CD4-positive, CD25-positive, alpha-beta regulatory T cell (primary cell): ENCODE measurements around the gene INO80B. TPM values are rescaled to one million over a fixed set of nuclear protein-coding genes. Genes with fewer than 3 reads are reported as not detected.
A peak's percentile ranks its signal among the peaks of the same experiment; 100 is the strongest.

Source experiments
- ATAC-seq, 2 donors: fragments of 150-1000 bp; cut with Tn5 transposase; one replicate each; pipeline ENCODE4 v1.10.0; 2021; ENCODE audit warnings: low read depth in 2 of 2, moderate number of reproducible peaks in 2 of 2, moderate library complexity in 1 of 2
- DNase-seq, 3 donors: peaks; one replicate each; pipeline versions ENCODE4 v3.0.0 to v3.0.0-alpha.2; 2012 to 2022; ENCODE audit warnings: mixed read lengths in 1 of 3
- H3K27ac ChIP-seq: one replicate; pipeline ENCODE4 v1.7.0; 2013; ENCODE audit warnings: mild to moderate bottlenecking, low read length; ENCODE audit not compliant: insufficient read depth, poor library complexity, severe bottlenecking
- H3K27me3 ChIP-seq: one replicate; pipeline ENCODE4 v1.7.0; 2013; ENCODE audit warnings: low read length; ENCODE audit not compliant: control insufficient read depth, insufficient read depth
- H3K36me3 ChIP-seq: one replicate; pipeline ENCODE4 v1.7.0; 2013; ENCODE audit warnings: mild to moderate bottlenecking, low read length, moderate library complexity; ENCODE audit not compliant: control insufficient read depth, insufficient read depth
- H3K4me1 ChIP-seq: 2 replicates; pipeline ENCODE4 v1.7.0; 2013; ENCODE audit warnings: mild to moderate bottlenecking, low read length; ENCODE audit not compliant: insufficient read depth, control insufficient read depth, poor library complexity, severe bottlenecking
- H3K4me3 ChIP-seq: one replicate; pipeline ENCODE4 v1.7.0; 2013; ENCODE audit warnings: low read depth, mild to moderate bottlenecking, low read length, moderate library complexity
- H3K9me3 ChIP-seq, 2 experiments: 1 replicate in 1 of 2; 2 replicates in 1 of 2; pipeline ENCODE4 v1.7.0; 2013; ENCODE audit warnings: low read length in 2 of 2, mild to moderate bottlenecking in 1 of 2, moderate library complexity in 1 of 2; ENCODE audit not compliant: control insufficient read depth in 2 of 2
- H3K27ac Mint-ChIP-seq, 3 donors: one replicate each; pipeline ENCODE4 v1.8.0; 2020 to 2022; ENCODE audit warnings: mild to moderate bottlenecking in 3 of 3, mixed read lengths in 3 of 3, moderate library complexity in 2 of 3
- H3K27me3 Mint-ChIP-seq: one replicate; pipeline ENCODE4 v1.8.0; 2022; ENCODE audit warnings: mild to moderate bottlenecking, mixed read lengths
- H3K36me3 Mint-ChIP-seq: one replicate; pipeline ENCODE4 v1.8.0; 2020; ENCODE audit warnings: mixed read lengths
- H3K4me1 Mint-ChIP-seq, 4 donors: one replicate each; pipeline ENCODE4 v1.8.0; 2020 to 2022; ENCODE audit warnings: mixed read lengths in 4 of 4, mild to moderate bottlenecking in 1 of 4
- H3K4me3 Mint-ChIP-seq, 4 donors: one replicate each; pipeline ENCODE4 v1.8.0; 2020 to 2022; ENCODE audit warnings: mild to moderate bottlenecking in 4 of 4, mixed read lengths in 4 of 4, moderate library complexity in 3 of 4
- H3K9me3 Mint-ChIP-seq, 7 donors: one replicate each; pipeline ENCODE4 v1.8.0; 2020 to 2022; ENCODE audit warnings: mixed read lengths in 7 of 7, mild to moderate bottlenecking in 3 of 7, moderate library complexity in 2 of 7
- polyA plus RNA-seq, 4 donors: library from polyadenylated mRNA; unstranded; fragments of 300-500 nt; fragmentation: Illumina TruSeq; gene quantifications; one replicate each; pipeline ENCODE4 v1.2.3, GENCODE V29; 2021
- total RNA-seq: library from RNA; stranded (reverse); gene quantifications from one replicate; pipeline ENCODE4 v1.2.3, GENCODE V29; 2022

INO80B gene
- total and polyA plus RNA-seq, 5 donors from 2014 or later: 5.0 to 62.6 (median 5.9) TPM

DNA sequence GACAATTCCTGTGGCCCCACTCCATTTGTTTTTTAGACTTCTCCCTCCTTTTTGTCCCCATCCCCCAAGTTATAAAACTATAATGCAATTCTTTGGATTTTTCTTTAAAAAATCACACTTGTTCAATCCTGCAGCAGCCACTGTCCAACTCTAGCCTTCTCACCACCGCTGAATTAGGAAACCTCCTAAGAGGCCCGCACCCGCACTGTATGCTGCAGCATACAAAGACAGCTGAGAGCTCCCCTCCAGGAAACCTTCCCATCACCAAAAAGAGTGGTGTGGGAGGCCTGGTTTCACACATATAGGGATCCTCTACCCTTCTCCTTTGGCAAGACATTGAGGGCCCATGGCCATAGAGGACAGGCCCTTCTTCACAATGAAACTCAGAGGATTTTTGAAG, 49.7 kb downstream of the INO80B start:
- no peak overlapping the region for H3K27ac ChIP-seq
- Mint-ChIP-seq H3K9me3 (peaks cover 0 to 7% (median 0%) of the 10 kb centered on the region in 7 donors), H3K36me3 (peaks cover 26% of the 10 kb centered on the region), H3K4me1 (peaks cover 5 to 80% (median 25%) of the 10 kb centered on the region in 4 donors), H3K4me3 (peak overlapping the region; percentile 44 to 86 (median 78)), H3K27me3 (peaks cover 64% of the 10 kb centered on the region), H3K27ac (no peak overlapping the region)
- no peak overlapping the region for H3K4me3 ChIP-seq
- ATAC-seq (no peak), DNase-seq (no peak)
- H3K9me3 ChIP-seq: no peaks in the 10 kb centered on the region
- peaks cover 42% of the 10 kb centered on the region for H3K4me1 ChIP-seq
- H3K27me3 ChIP-seq: peaks cover 3% of the 10 kb centered on the region
- peaks cover 13% of the 10 kb centered on the region for H3K36me3 ChIP-seq

- Histone ChIP-seq H3K27ac (no peak overlapping the region), H3K36me3 (peaks cover 13% of the 10 kb centered on the region), H3K4me3 (no peak overlapping the region), H3K9me3 (no peaks in the 10 kb centered on the region), H3K27me3 (peaks cover 6% of the 10 kb centered on the region), H3K4me1 (peaks cover 40% of the 10 kb centered on the region)
- H3K4me1 Mint-ChIP-seq: peaks cover 9 to 70% (median 25%) of the 10 kb centered on the region in 4 donors
- H3K27ac Mint-ChIP-seq: no peak overlapping the region
- peaks cover 0 to 9% (median 0%) of the 10 kb centered on the region in 7 donors for H3K9me3 Mint-ChIP-seq
- peaks cover 54% of the 10 kb centered on the region for H3K27me3 Mint-ChIP-seq
- DNase-seq (no peak), ATAC-seq (no peak)
- H3K4me3 Mint-ChIP-seq: peak overlapping the region in 3 of 4 donors; percentile 64 to 100 (median 83)
- peaks cover 26% of the 10 kb centered on the region for H3K36me3 Mint-ChIP-seq
These were observed 50.8 kb downstream of the INO80B start for GRCh38 chr2:74505448-74506246.

- peaks cover 13% of the 10 kb centered on the region for H3K36me3 ChIP-seq
- ATAC-seq (peak; percentile 93 to 94), DNase-seq (peak; percentile 97 to 99 (median 98))
- Mint-ChIP-seq H3K36me3 (peaks cover 26% of the 10 kb centered on the region), H3K4me1 (peaks cover 10 to 60% (median 22%) of the 10 kb centered on the region in 4 donors), H3K4me3 (peak within 1 kb of the TSS; percentile 98 to 100 (median 100)), H3K27ac (peak within 1 kb of the TSS; percentile 98 to 100 (median 100)), H3K27me3 (peaks cover 48% of the 10 kb centered on the region), H3K9me3 (peaks cover 0 to 7% (median 0%) of the 10 kb centered on the region in 7 donors)
- H3K27ac ChIP-seq: peak within 1 kb of the TSS; percentile 96
- peaks cover 38% of the 10 kb centered on the region for H3K4me1 ChIP-seq
- H3K9me3 ChIP-seq: no peaks in the 10 kb centered on the region
- H3K27me3 ChIP-seq: peaks cover 4% of the 10 kb centered on the region
- H3K4me3 ChIP-seq: peak within 1 kb of the TSS; percentile 85
These were observed 52.4 kb downstream of the INO80B start, which contains the start of gene PCGF1 for GRCh38 chr2:74507145-74507925. PCGF1 (minus strand) TSS chr2:74507695; CDS start chr2:74507668, 27 bp downstream.

Other genes starting within 250 kb of the INO80B start
- gene SLC4A5, start 111.7 kb upstream of the INO80B start, total RNA-seq: 12.7 TPM
- gene SLC4A5, start 111.7 kb upstream of the INO80B start, polyA plus RNA-seq: under 1 TPM; 0.30 to 0.93 (median 0.62) TPM
- gene DCTN1, start 74.8 kb upstream of the INO80B start, total RNA-seq: 83.5 TPM
- 10 to 100 TPM; 42.9 to 58.9 (median 47.0) TPM for gene DCTN1, start 74.8 kb upstream of the INO80B start, polyA plus RNA-seq
- gene C2orf81, start 33.5 kb upstream of the INO80B start, total RNA-seq: 1.1 TPM
- gene C2orf81, start 33.5 kb upstream of the INO80B start, polyA plus RNA-seq: 1 to 10 TPM; 1.2 to 3.9 (median 2.3) TPM
- gene WDR54, start 33.4 kb upstream of the INO80B start, total RNA-seq: 18.4 TPM
- 10 to 100 TPM; 49.4 to 84.3 (median 59.2) TPM for gene WDR54, start 33.4 kb upstream of the INO80B start, polyA plus RNA-seq
- gene RTKN, start 13.2 kb upstream of the INO80B start, total RNA-seq: 0.39 TPM
- gene RTKN, start 13.2 kb upstream of the INO80B start, polyA plus RNA-seq: under 1 TPM in 2 of 4 donors, not detected in 2; 0.34 TPM
- gene WBP1, start 3.4 kb downstream of the INO80B start, total RNA-seq: 79.5 TPM
- gene WBP1, start 3.4 kb downstream of the INO80B start, polyA plus RNA-seq: 10 to 100 TPM; 33.5 to 46.7 (median 37.2) TPM
- gene MOGS, start 10.3 kb downstream of the INO80B start, total RNA-seq: 56.8 TPM
- gene MOGS, start 10.3 kb downstream of the INO80B start, polyA plus RNA-seq: 10 to 100 TPM; 31.7 to 38.0 (median 34.8) TPM
- 57.2 TPM for gene MRPL53, start 17.6 kb downstream of the INO80B start, total RNA-seq
- gene MRPL53, start 17.6 kb downstream of the INO80B start, polyA plus RNA-seq: 100 to 1,000 TPM; 120 to 163 (median 137) TPM
- gene CCDC142, start 27.9 kb downstream of the INO80B start, total RNA-seq: 15.8 TPM
- gene CCDC142, start 27.9 kb downstream of the INO80B start, polyA plus RNA-seq: 10 to 100 TPM in 3 of 4 donors, 1 to 10 TPM in 1; 8.9 to 14.9 (median 10.4) TPM
- gene TTC31, start 28.0 kb downstream of the INO80B start, total RNA-seq: 38.7 TPM
- gene TTC31, start 28.0 kb downstream of the INO80B start, polyA plus RNA-seq: 10 to 100 TPM; 21.7 to 24.7 (median 22.7) TPM
- not detected for gene LBX2, start 44.5 kb downstream of the INO80B start, total RNA-seq
- under 1 TPM in 2 of 4 donors, not detected in 2; 0.16 to 0.40 TPM for gene LBX2, start 44.5 kb downstream of the INO80B start, polyA plus RNA-seq
- gene PCGF1, start 52.6 kb downstream of the INO80B start, total RNA-seq: 17.0 TPM
- gene PCGF1, start 52.6 kb downstream of the INO80B start, polyA plus RNA-seq: 10 to 100 TPM; 13.8 to 23.9 (median 15.6) TPM
- not detected for gene TLX2, start 59.4 kb downstream of the INO80B start, total RNA-seq
- under 1 TPM in 2 of 4 donors, not detected in 2; 0.10 to 0.14 TPM for gene TLX2, start 59.4 kb downstream of the INO80B start, polyA plus RNA-seq
- 0.15 TPM for gene DQX1, start 71.1 kb downstream of the INO80B start, total RNA-seq
- gene DQX1, start 71.1 kb downstream of the INO80B start, polyA plus RNA-seq: not detected
- gene AUP1, start 74.6 kb downstream of the INO80B start, total RNA-seq: 183 TPM
- 100 to 1,000 TPM in 2 of 4 donors, 10 to 100 TPM in 2; 85.7 to 112 (median 99.7) TPM for gene AUP1, start 74.6 kb downstream of the INO80B start, polyA plus RNA-seq
- gene HTRA2, start 74.8 kb downstream of the INO80B start, total RNA-seq: 25.8 TPM
- gene HTRA2, start 74.8 kb downstream of the INO80B start, polyA plus RNA-seq: 10 to 100 TPM; 26.6 to 34.1 (median 30.5) TPM
- 1.1 TPM for gene LOXL3, start 98.9 kb downstream of the INO80B start, total RNA-seq
- gene LOXL3, start 98.9 kb downstream of the INO80B start, polyA plus RNA-seq: under 1 TPM in 1 of 4 donors, not detected in 3; 0.09 TPM
- gene DOK1, start 99.6 kb downstream of the INO80B start, total RNA-seq: 19.8 TPM
- 10 to 100 TPM; 29.9 to 39.3 (median 33.7) TPM for gene DOK1, start 99.6 kb downstream of the INO80B start, polyA plus RNA-seq
- gene M1AP, start 193.2 kb downstream of the INO80B start, total RNA-seq: not detected
- not detected for gene M1AP, start 193.2 kb downstream of the INO80B start, polyA plus RNA-seq
- 11.1 TPM for gene SEMA4F, start 199.2 kb downstream of the INO80B start, total RNA-seq
- gene SEMA4F, start 199.2 kb downstream of the INO80B start, polyA plus RNA-seq: 1 to 10 TPM; 7.3 to 10.0 (median 8.5) TPM